DOHH2 (cell line): Measurements from ENCODE around the gene RFX4.
"Not testable (repeated sequence)": the region's sequence is repeated elsewhere in the genome, so short reads cannot be mapped to it uniquely, and the experiment has no call there.

Source experiments
- H3F3A ChIP-seq: fragments of 200-600 bp; sonication (generic), shearing (Covaris generic); 2 replicates; pipeline ENCODE4 v1.6.0; 2016; ENCODE audit warnings: antibody characterized with exemption, mild to moderate bottlenecking; ENCODE audit not compliant: control insufficient read depth, insufficient read depth
- H3K27ac ChIP-seq: fragments of 200-600 bp; sonication (generic); 2 replicates; pipeline ENCODE4 v1.5.1; 2014; ENCODE audit warnings: low read depth, mild to moderate bottlenecking, low read length, moderate library complexity
- H3K27me3 ChIP-seq: fragments of 200-600 bp; sonication (generic); 2 replicates; pipeline ENCODE4 v1.6.1; 2014; ENCODE audit warnings: mild to moderate bottlenecking, low read length, mixed read lengths; ENCODE audit not compliant: control insufficient read depth
- H3K36me3 ChIP-seq: fragments of 200-600 bp; sonication (generic); 2 replicates; pipeline ENCODE4 v1.6.1; 2014; ENCODE audit warnings: mild to moderate bottlenecking, low read length, moderate library complexity, mixed read lengths; ENCODE audit not compliant: control insufficient read depth
- H3K4me1 ChIP-seq: fragments of 200-600 bp; sonication (generic); 2 replicates; pipeline ENCODE4 v1.6.1; 2014; ENCODE audit warnings: mild to moderate bottlenecking, low read length, mixed read lengths; ENCODE audit not compliant: control insufficient read depth
- H3K4me2 ChIP-seq: fragments of 200-600 bp; sonication (generic); 2 replicates; pipeline ENCODE4 v1.6.0; 2014; ENCODE audit warnings: mild to moderate bottlenecking, low read length, moderate library complexity
- H3K4me3 ChIP-seq: fragments of 200-600 bp; sonication (generic); 2 replicates; pipeline ENCODE4 v1.5.1; 2014; ENCODE audit warnings: mild to moderate bottlenecking, low read length, mixed read lengths
- H3K79me2 ChIP-seq: fragments of 200-600 bp; sonication (generic); 2 replicates; pipeline ENCODE4 v1.6.1; 2014; ENCODE audit warnings: mild to moderate bottlenecking, low read length, mixed read lengths; ENCODE audit not compliant: control insufficient read depth
- H3K9me2 ChIP-seq: fragments of 200-600 bp; sonication (generic); replicated peaks from 2 replicates; pipeline ENCODE4 v1.6.1; 2014; ENCODE audit warnings: mild to moderate bottlenecking, low read length, mixed read lengths; ENCODE audit not compliant: control insufficient read depth
- H3K9me3 ChIP-seq: fragments of 200-600 bp; sonication (generic); 2 replicates; pipeline ENCODE4 v1.6.1; 2014; ENCODE audit warnings: antibody characterized with exemption, low read length, mixed read lengths; ENCODE audit not compliant: control insufficient read depth, insufficient read depth
- H4K20me1 ChIP-seq: fragments of 200-600 bp; sonication (generic); 2 replicates; pipeline ENCODE4 v1.6.0; 2014; ENCODE audit warnings: low read depth, mild to moderate bottlenecking, antibody characterized with exemption, low read length, moderate library complexity; ENCODE audit not compliant: control insufficient read depth, insufficient read depth
- EZH2phosphoT487 ChIP-seq: fragments of 200-600 bp; sonication (generic); IDR thresholded peaks from 2 replicates; pipeline ENCODE4 v1.6.1; 2017; ENCODE audit warnings: borderline replicate concordance, mild to moderate bottlenecking, antibody characterized with exemption, low read length, moderate library complexity, mixed read lengths
- TF ChIP-seq, protein P1 (sequence below): fragments of 200-600 bp; sonication (generic); IDR thresholded peaks from one replicate; pipeline ENCODE4 v1.5.1; 2014; ENCODE audit warnings: antibody characterized with exemption, mild to moderate bottlenecking, low read depth, low read length; ENCODE audit not compliant: poor library complexity, severe bottlenecking

RFX4 gene

DNA sequence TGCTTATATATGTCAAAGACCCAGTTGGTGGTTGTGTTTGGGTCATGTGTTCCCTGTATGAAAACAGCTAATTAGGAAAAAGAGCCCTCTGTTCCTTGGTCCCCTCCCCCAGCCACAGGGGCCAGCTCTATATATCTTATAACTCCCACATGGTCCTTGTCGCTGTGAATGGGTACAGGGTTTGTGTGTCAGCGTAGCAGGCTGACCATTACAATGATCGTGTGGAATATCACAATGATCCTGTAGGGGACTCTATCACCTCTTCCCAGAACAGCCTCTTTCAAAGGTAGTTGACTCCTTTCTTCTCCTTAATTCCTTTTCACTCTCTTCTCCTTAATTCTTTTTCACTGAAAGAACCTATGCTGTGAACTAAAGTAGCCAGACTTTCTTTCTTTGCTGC lies 140.0 kb downstream of the RFX4 start:
- no peaks in the 10 kb centered on the region for H4K20me1 ChIP-seq

GRCh38 chr12:106723416-106723815 lies 140.6 kb downstream of the RFX4 start:
- TF ChIP-seq, protein P1, sequence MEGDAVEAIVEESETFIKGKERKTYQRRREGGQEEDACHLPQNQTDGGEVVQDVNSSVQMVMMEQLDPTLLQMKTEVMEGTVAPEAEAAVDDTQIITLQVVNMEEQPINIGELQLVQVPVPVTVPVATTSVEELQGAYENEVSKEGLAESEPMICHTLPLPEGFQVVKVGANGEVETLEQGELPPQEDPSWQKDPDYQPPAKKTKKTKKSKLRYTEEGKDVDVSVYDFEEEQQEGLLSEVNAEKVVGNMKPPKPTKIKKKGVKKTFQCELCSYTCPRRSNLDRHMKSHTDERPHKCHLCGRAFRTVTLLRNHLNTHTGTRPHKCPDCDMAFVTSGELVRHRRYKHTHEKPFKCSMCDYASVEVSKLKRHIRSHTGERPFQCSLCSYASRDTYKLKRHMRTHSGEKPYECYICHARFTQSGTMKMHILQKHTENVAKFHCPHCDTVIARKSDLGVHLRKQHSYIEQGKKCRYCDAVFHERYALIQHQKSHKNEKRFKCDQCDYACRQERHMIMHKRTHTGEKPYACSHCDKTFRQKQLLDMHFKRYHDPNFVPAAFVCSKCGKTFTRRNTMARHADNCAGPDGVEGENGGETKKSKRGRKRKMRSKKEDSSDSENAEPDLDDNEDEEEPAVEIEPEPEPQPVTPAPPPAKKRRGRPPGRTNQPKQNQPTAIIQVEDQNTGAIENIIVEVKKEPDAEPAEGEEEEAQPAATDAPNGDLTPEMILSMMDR = no peak
- no peak for TF ChIP-seq EZH2phosphoT487
- Histone ChIP-seq H3K27ac (no peak overlapping the region), H3F3A (no peaks in the 10 kb centered on the region), H3K4me3 (no peak overlapping the region), H3K4me1 (peaks cover 8% of the 10 kb centered on the region), H3K79me2 (no peaks in the 10 kb centered on the region), H4K20me1 (no peaks in the 10 kb centered on the region), H3K9me3 (no peaks in the 10 kb centered on the region), H3K4me2 (no peak overlapping the region), H3K27me3 (peaks cover 7% of the 10 kb centered on the region; the same call in 1 of the 2 replicates), H3K36me3 (no peaks in the 10 kb centered on the region), H3K9me2 (no peaks in the 10 kb centered on the region)

More for the DNA sequence above, 140.0 kb downstream of the RFX4 start:
- TF ChIP-seq EZH2phosphoT487 = no peak
- TF ChIP-seq, protein P1 = peak; percentile 15
- Histone ChIP-seq H3K4me2 (no peak overlapping the region), H3K27me3 (peaks cover 7% of the 10 kb centered on the region; the same call in 1 of the 2 replicates), H3K4me1 (peaks cover 8% of the 10 kb centered on the region), H3K27ac (no peak overlapping the region), H3K9me2 (no peaks in the 10 kb centered on the region), H3K79me2 (no peaks in the 10 kb centered on the region), H3F3A (no peaks in the 10 kb centered on the region), H3K9me3 (no peaks in the 10 kb centered on the region), H3K36me3 (no peaks in the 10 kb centered on the region), H3K4me3 (no peak overlapping the region)

- H3K4me3 ChIP-seq = no peak overlapping the region
- no peaks in the 10 kb centered on the region for H3K9me3 ChIP-seq
- H3K36me3 ChIP-seq = no peaks in the 10 kb centered on the region
- no peak overlapping the region for H3K4me2 ChIP-seq
- peaks cover 7% of the 10 kb centered on the region; the same call in 1 of the 2 replicates for H3K27me3 ChIP-seq
- H3K27ac ChIP-seq = no peak overlapping the region
- H3K79me2 ChIP-seq = no peaks in the 10 kb centered on the region
- H3F3A ChIP-seq = no peaks in the 10 kb centered on the region
- H3K4me1 ChIP-seq = peaks cover 8% of the 10 kb centered on the region
- H3K9me2 ChIP-seq = no peaks in the 10 kb centered on the region
- no peaks in the 10 kb centered on the region for H4K20me1 ChIP-seq
- TF ChIP-seq, protein P1 = no peak
- TF ChIP-seq EZH2phosphoT487 = no peak
Observed at GRCh38 chr12:106724116-106724515, 141.3 kb downstream of the RFX4 start.

- Histone ChIP-seq H3K9me3 (no peaks in the 10 kb centered on the region), H3K79me2 (no peaks in the 10 kb centered on the region), H3K4me3 (no peak overlapping the region), H3K27ac (no peak overlapping the region), H3F3A (no peaks in the 10 kb centered on the region), H3K27me3 (peaks cover 7% of the 10 kb centered on the region; the same call in 1 of the 2 replicates), H3K4me2 (no peak overlapping the region), H3K9me2 (no peaks in the 10 kb centered on the region), H4K20me1 (no peaks in the 10 kb centered on the region), H3K4me1 (peaks cover 8% of the 10 kb centered on the region), H3K36me3 (no peaks in the 10 kb centered on the region)
- no peak for TF ChIP-seq EZH2phosphoT487
- TF ChIP-seq, protein P1 = no peak
Observed at GRCh38 chr12:106724934-106725333, 142.1 kb downstream of the RFX4 start.

- not testable (repeated sequence) for H3K4me2 ChIP-seq, H3K79me2 ChIP-seq
Observed at GRCh38 chr12:106726603-106727202, 143.9 kb downstream of the RFX4 start.

More at GRCh38 chr12:106726603-106727202, 143.9 kb downstream of the RFX4 start:
- not testable (repeated sequence) for H3K4me1 ChIP-seq, H3K36me3 ChIP-seq, H3K27ac ChIP-seq, H3F3A ChIP-seq, H3K9me2 ChIP-seq, H3K27me3 ChIP-seq, H3K4me3 ChIP-seq, H3K9me3 ChIP-seq, H4K20me1 ChIP-seq
